ENCODE results near the gene PPP6R2. TPM values are rescaled to one million over a fixed set of nuclear protein-coding genes. Genes with fewer than 3 reads are reported as not detected.

PPP6R2 gene
- total and polyA plus RNA-seq, 8 donors = 36.9 to 60.1 (median 42.2) TPM

GRCh38 chr22:50489363-50490243, 146.5 kb downstream of the PPP6R2 start:
- DNase-seq (peak in 1 of 4 donors; percentile 67), ATAC-seq (no peak)
- intact Hi-C loops (cut with DNase I) = no loop called here
- Histone ChIP-seq H3K27ac (no peak overlapping the region), H3K4me1 (no peaks in the 10 kb centered on the region), H3K27me3 (peaks cover 0 to 43% of the 10 kb centered on the region in 2 donors), H3K36me3 (no peaks in the 10 kb centered on the region), H3K9me3 (no peaks in the 10 kb centered on the region), H3K4me3 (no peak overlapping the region)
- TF ChIP-seq, protein P1, sequence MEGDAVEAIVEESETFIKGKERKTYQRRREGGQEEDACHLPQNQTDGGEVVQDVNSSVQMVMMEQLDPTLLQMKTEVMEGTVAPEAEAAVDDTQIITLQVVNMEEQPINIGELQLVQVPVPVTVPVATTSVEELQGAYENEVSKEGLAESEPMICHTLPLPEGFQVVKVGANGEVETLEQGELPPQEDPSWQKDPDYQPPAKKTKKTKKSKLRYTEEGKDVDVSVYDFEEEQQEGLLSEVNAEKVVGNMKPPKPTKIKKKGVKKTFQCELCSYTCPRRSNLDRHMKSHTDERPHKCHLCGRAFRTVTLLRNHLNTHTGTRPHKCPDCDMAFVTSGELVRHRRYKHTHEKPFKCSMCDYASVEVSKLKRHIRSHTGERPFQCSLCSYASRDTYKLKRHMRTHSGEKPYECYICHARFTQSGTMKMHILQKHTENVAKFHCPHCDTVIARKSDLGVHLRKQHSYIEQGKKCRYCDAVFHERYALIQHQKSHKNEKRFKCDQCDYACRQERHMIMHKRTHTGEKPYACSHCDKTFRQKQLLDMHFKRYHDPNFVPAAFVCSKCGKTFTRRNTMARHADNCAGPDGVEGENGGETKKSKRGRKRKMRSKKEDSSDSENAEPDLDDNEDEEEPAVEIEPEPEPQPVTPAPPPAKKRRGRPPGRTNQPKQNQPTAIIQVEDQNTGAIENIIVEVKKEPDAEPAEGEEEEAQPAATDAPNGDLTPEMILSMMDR (IDR thresholded peaks at IDR 0.05) = no peak

- H3K27ac ChIP-seq = no peak overlapping the region
- no peak for DNase-seq
- no peaks in the 10 kb centered on the region for H3K4me1 ChIP-seq
- intact Hi-C loops (cut with DNase I) = no loop called here
- no peaks in the 10 kb centered on the region for H3K9me3 ChIP-seq
- TF ChIP-seq, protein P1 (IDR thresholded peaks at IDR 0.05) = no peak
- H3K4me3 ChIP-seq = no peak overlapping the region
- no peaks in the 10 kb centered on the region for H3K36me3 ChIP-seq
- ATAC-seq = peak; percentile 46
- peaks cover 0 to 33% of the 10 kb centered on the region in 2 donors for H3K27me3 ChIP-seq
Observed at GRCh38 chr22:50490531-50491308, 147.6 kb downstream of the PPP6R2 start.

Other genes with a start within 250 kb of the PPP6R2 start
- 1 to 10 TPM; 2.1 to 4.6 TPM for gene PANX2, start 172.6 kb upstream of the PPP6R2 start, total RNA-seq
- under 1 TPM; 0.51 to 0.84 (median 0.61) TPM for gene PANX2, start 172.6 kb upstream of the PPP6R2 start, polyA plus RNA-seq (ENCODE audit: insufficient read length in 6 of 6)
- 10 to 100 TPM; 37.5 to 54.2 TPM for gene TRABD, start 157.4 kb upstream of the PPP6R2 start, total RNA-seq
- gene TRABD, start 157.4 kb upstream of the PPP6R2 start, polyA plus RNA-seq (ENCODE audit: insufficient read length in 6 of 6) = 10 to 100 TPM; 16.0 to 29.1 (median 22.1) TPM
- gene SELENOO, start 142.3 kb upstream of the PPP6R2 start, total RNA-seq = 10 to 100 TPM; 19.5 to 22.0 TPM
- gene SELENOO, start 142.3 kb upstream of the PPP6R2 start, polyA plus RNA-seq (ENCODE audit: insufficient read length in 6 of 6) = 10 to 100 TPM; 18.5 to 28.9 (median 21.8) TPM
- 10 to 100 TPM; 40.8 to 41.3 TPM for gene TUBGCP6, start 98.3 kb upstream of the PPP6R2 start, total RNA-seq
- 10 to 100 TPM; 37.2 to 50.1 (median 44.5) TPM for gene TUBGCP6, start 98.3 kb upstream of the PPP6R2 start, polyA plus RNA-seq (ENCODE audit: insufficient read length in 6 of 6)
- 10 to 100 TPM; 39.1 to 42.2 TPM for gene HDAC10, start 92.1 kb upstream of the PPP6R2 start, total RNA-seq
- 10 to 100 TPM; 23.9 to 39.6 (median 34.0) TPM for gene HDAC10, start 92.1 kb upstream of the PPP6R2 start, polyA plus RNA-seq (ENCODE audit: insufficient read length in 6 of 6)
- gene MAPK12, start 81.6 kb upstream of the PPP6R2 start, total RNA-seq = 10 to 100 TPM; 11.6 to 14.6 TPM
- gene MAPK12, start 81.6 kb upstream of the PPP6R2 start, polyA plus RNA-seq (ENCODE audit: insufficient read length in 6 of 6) = 10 to 100 TPM; 14.2 to 31.4 (median 23.2) TPM
- gene MAPK11, start 72.9 kb upstream of the PPP6R2 start, total RNA-seq = 10 to 100 TPM; 10.3 to 15.1 TPM
- 10 to 100 TPM; 12.9 to 21.5 (median 14.7) TPM for gene MAPK11, start 72.9 kb upstream of the PPP6R2 start, polyA plus RNA-seq (ENCODE audit: insufficient read length in 6 of 6)
- gene PLXNB2, start 35.7 kb upstream of the PPP6R2 start, total RNA-seq = 100 to 1,000 TPM; 237 to 391 TPM
- gene PLXNB2, start 35.7 kb upstream of the PPP6R2 start, polyA plus RNA-seq (ENCODE audit: insufficient read length in 6 of 6) = 100 to 1,000 TPM; 116 to 149 (median 137) TPM
- 1 to 10 TPM; 7.3 to 8.2 TPM for gene DENND6B, start 16.3 kb upstream of the PPP6R2 start, total RNA-seq
- gene DENND6B, start 16.3 kb upstream of the PPP6R2 start, polyA plus RNA-seq (ENCODE audit: insufficient read length in 6 of 6) = 10 to 100 TPM in 5 of 6 donors, 1 to 10 TPM in 1; 9.0 to 18.8 (median 14.0) TPM
- gene SBF1, start 131.7 kb downstream of the PPP6R2 start, total RNA-seq = 10 to 100 TPM; 57.1 to 69.9 TPM
- 10 to 100 TPM; 31.6 to 47.4 (median 38.0) TPM for gene SBF1, start 131.7 kb downstream of the PPP6R2 start, polyA plus RNA-seq (ENCODE audit: insufficient read length in 6 of 6)
- gene ADM2, start 138.2 kb downstream of the PPP6R2 start, total RNA-seq = 1 to 10 TPM; 2.2 to 3.5 TPM
- under 1 TPM; 0.29 to 0.86 (median 0.46) TPM for gene ADM2, start 138.2 kb downstream of the PPP6R2 start, polyA plus RNA-seq (ENCODE audit: insufficient read length in 6 of 6)
- not detected for gene MIOX, start 143.5 kb downstream of the PPP6R2 start, total RNA-seq
- gene MIOX, start 143.5 kb downstream of the PPP6R2 start, polyA plus RNA-seq (ENCODE audit: insufficient read length in 6 of 6) = under 1 TPM in 5 of 6 donors, not detected in 1; 0.12 to 0.27 (median 0.15) TPM
- 10 to 100 TPM; 73.1 to 76.4 TPM for gene LMF2, start 164.4 kb downstream of the PPP6R2 start, total RNA-seq
- 10 to 100 TPM; 32.9 to 61.2 (median 41.8) TPM for gene LMF2, start 164.4 kb downstream of the PPP6R2 start, polyA plus RNA-seq (ENCODE audit: insufficient read length in 6 of 6)
- gene NCAPH2, start 164.9 kb downstream of the PPP6R2 start, total RNA-seq = 10 to 100 TPM; 45.5 to 50.1 TPM
- gene NCAPH2, start 164.9 kb downstream of the PPP6R2 start, polyA plus RNA-seq (ENCODE audit: insufficient read length in 6 of 6) = 10 to 100 TPM; 41.6 to 52.9 (median 44.7) TPM
- gene SCO2, start 182.3 kb downstream of the PPP6R2 start, total RNA-seq = 1 to 10 TPM; 2.3 to 3.1 TPM
- 1 to 10 TPM in 5 of 6 donors, not detected in 1; 1.1 to 3.3 (median 2.1) TPM for gene SCO2, start 182.3 kb downstream of the PPP6R2 start, polyA plus RNA-seq (ENCODE audit: insufficient read length in 6 of 6)
- 100 to 1,000 TPM; 130 to 256 TPM for gene TYMP, start 186.7 kb downstream of the PPP6R2 start, total RNA-seq
- gene TYMP, start 186.7 kb downstream of the PPP6R2 start, polyA plus RNA-seq (ENCODE audit: insufficient read length in 6 of 6) = 1 to 10 TPM; 2.6 to 5.6 (median 3.0) TPM
- gene KLHDC7B, start 202.6 kb downstream of the PPP6R2 start, total RNA-seq = under 1 TPM; 0.29 to 0.73 TPM
- under 1 TPM in 3 of 6 donors, not detected in 3; 0.03 to 0.07 (median 0.06) TPM for gene KLHDC7B, start 202.6 kb downstream of the PPP6R2 start, polyA plus RNA-seq (ENCODE audit: insufficient read length in 6 of 6)
- not detected for gene SYCE3, start 219.6 kb downstream of the PPP6R2 start, total RNA-seq
- gene SYCE3, start 219.6 kb downstream of the PPP6R2 start, polyA plus RNA-seq (ENCODE audit: insufficient read length in 6 of 6) = not detected
- 10 to 100 TPM; 15.3 to 20.0 TPM for gene CPT1B, start 235.1 kb downstream of the PPP6R2 start, total RNA-seq
- gene CPT1B, start 235.1 kb downstream of the PPP6R2 start, polyA plus RNA-seq (ENCODE audit: insufficient read length in 6 of 6) = 10 to 100 TPM in 5 of 6 donors, 1 to 10 TPM in 1; 9.8 to 15.5 (median 11.9) TPM
- gene CHKB, start 239.5 kb downstream of the PPP6R2 start, total RNA-seq = 10 to 100 TPM; 67.4 to 75.9 TPM
- 10 to 100 TPM; 72.0 to 94.0 (median 88.0) TPM for gene CHKB, start 239.5 kb downstream of the PPP6R2 start, polyA plus RNA-seq (ENCODE audit: insufficient read length in 6 of 6)

Data from left lung (tissue), 10 donors.